Measurements from ENCODE around the gene RPL18A. TPM values are rescaled to one million over a fixed set of nuclear protein-coding genes. Genes with fewer than 3 reads are reported as not detected.

The RPL18A gene
- total RNA-seq, 1 donor from 2014 or later, result 860 TPM

- peak; percentile 57 for DNase-seq (ENCODE audit: missing footprints)
- intact Hi-C loops (cut with DNase I), result no loop called here
- ATAC-seq, result no peak
Observed at GRCh38 chr19:17862711-17863519, 3.2 kb downstream of the RPL18A start.

DNA sequence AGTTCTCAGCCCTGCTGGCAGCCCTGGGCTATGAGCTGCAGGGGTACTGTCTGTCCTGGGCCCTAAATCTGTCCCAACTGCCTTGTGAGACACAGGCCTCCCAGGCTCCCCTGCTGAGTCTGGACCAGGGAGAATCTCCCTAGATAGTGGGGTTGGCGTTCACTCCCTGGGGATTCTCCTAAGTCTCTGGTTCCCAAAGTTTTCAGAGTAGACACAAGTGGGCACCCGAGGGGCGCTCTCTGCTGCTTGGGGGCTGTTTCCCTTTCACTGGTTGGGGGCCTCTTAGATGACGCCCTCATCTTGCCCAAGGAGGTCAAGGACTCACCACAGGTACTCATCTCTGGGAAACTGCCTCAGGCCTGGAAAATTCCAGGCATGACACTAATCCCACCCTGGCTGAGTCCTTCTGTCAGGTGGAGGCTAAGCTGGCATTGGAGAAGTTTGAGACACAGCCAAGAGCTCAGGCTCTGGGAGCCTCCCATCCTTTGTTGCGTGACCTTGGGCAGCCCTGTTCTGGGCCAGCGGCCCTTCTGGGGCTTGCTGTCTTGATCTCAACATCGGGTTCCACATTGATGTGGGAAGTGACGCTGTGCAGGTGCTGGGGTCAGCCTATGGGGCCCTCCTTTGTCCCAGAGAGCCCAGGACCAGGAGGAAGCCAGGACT lies 3.9 kb downstream of the RPL18A start:
- intact Hi-C loops (cut with DNase I), result no loop called here
- DNase-seq (ENCODE audit: missing footprints) (peak; percentile 41), ATAC-seq (no peak)

DNA sequence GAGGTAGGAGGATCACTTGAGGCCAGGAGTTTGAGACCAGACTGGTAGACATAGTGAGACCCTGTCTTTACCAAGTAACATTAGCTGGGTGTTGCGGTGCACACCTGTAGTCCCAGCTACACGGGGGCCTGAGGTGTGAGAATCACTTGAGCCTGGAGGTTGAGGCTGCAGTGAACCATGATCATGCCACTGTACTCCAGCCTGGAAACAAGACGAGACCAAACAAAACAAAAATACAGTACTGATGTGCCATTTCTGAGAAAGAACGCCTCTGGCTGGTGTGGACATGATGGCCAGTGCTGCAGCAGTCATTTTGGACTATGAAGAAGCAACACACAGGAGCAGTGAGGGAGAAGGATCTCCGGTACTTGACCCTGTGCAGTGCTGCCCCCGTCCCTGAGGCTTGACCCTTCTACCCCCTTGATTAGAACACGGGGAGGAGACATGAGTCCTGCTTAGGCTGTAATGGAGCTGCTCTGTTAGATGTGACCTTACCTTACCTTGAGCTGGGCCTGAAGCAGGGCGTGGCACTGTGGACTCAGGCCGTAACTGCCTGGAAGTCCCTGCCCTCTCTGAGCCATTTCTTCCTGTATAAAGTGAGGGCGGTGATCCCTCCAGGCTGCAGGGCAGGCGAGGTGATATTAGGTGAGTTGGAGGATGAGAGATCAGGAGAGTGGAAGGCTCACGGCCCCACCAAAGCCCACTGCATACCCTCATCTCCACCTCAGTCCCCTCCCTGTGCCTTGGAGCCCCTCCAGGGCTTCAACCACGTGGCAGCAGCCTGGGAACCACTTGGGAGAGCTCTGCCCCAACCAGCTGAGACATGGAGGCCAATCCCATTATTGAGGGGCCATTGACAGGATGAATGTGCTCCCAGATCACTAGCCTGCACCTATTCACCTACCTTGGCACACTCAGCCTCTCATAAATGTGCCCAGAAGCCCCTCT lies 5.9 kb downstream of the RPL18A start:
- intact Hi-C loops (cut with DNase I), result no loop called here
- ATAC-seq (no peak), DNase-seq (ENCODE audit: missing footprints) (peak; percentile 30)

GRCh38 chr19:17866312-17866963 lies 6.7 kb downstream of the RPL18A start:
- intact Hi-C loops (cut with DNase I), result no loop called here
- no peak for DNase-seq (ENCODE audit: missing footprints)
- ATAC-seq, result no peak

GRCh38 chr19:17866964-17867486 lies 7.3 kb downstream of the RPL18A start:
- no peak for ATAC-seq
- DNase-seq (ENCODE audit: missing footprints), result peak; percentile 56
- intact Hi-C loops (cut with DNase I), result no loop called here

DNA sequence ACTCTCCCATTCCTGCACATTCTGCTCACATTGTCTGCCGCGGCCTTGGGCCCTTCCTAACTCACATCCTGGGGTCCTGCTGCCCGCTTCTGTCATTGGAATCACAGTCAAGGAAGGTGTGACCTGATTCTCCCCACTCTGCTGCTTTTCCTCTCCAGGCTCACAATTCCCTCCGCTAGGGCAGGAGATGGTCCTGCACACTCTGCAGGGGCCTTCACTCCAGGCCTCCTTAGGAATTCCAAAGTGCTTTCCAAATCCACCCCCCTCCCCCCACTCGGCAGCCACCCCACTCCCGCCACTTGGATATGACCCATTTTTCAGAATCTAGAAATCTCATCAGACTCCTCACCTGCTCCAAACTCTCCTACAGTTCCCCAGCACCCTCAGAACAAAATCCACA lies 9.0 kb downstream of the RPL18A start:
- DNase-seq (ENCODE audit: missing footprints), result peak; percentile 6
- intact Hi-C loops (cut with DNase I), result no loop called here
- no peak for ATAC-seq

GRCh38 chr19:17869114-17869608 lies 9.5 kb downstream of the RPL18A start:
- DNase-seq (ENCODE audit: missing footprints), result peak; percentile 2
- intact Hi-C loops (cut with DNase I), result no loop called here
- no peak for ATAC-seq

DNA sequence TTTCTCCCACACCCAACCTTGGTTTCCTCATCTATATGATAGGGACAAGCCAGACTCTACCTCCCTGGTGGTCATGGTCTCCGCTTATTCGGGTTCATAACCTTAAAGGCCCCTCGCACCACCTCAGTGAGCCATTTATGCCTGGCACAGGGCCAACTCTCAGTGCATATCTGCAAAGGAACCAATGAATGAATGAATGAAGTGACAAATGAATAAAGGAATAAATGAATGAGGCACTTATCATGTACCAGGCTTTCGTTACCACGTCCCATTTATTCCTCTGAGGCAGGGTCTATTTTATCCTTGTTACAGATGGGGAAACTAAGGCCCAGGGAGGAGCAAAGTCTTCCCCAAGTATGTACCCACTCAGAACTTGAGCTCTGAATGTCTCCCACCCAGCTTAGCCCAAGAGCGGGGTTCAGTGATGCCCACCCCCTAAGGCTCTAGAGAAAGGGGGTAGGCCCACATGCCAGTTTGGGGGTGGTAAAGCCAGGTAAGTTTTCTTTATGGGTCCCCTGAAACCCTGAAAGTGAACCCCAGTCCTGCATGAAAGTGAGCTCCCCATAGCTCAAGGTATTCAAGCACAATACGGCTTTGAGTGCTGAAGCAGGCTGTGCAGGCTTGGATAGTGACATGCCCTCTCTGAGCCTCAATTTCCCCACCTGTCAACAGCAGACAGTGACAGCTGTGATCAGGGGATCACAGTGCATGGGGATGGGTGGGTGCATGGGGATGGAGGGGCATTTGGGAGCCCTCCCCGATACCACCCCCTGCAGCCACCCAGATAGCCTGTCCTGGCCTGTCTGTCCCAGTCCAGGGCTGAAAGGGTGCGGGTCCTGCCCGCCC lies 11.5 kb downstream of the RPL18A start:
- intact Hi-C loops (cut with DNase I), result no loop called here
- DNase-seq (ENCODE audit: missing footprints) (peak; percentile 9), ATAC-seq (no peak)

DNA sequence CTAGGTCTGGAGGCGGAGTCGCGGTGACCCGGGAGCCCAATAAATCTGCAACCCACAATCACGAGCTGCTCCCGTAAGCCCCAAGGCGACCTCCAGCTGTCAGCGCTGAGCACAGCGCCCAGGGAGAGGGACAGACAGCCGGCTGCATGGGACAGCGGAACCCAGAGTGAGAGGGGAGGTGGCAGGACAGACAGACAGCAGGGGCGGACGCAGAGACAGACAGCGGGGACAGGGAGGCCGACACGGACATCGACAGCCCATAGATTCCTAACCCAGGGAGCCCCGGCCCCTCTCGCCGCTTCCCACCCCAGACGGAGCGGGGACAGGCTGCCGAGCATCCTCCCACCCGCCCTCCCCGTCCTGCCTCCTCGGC lies 12.2 kb downstream of the RPL18A start, which contains the start of gene SLC5A5:
Gene SLC5A5 (plus strand): TSS at position 68 of the 373 bp plus-strand sequence. CDS start 375 bp downstream, outside the sequence.
- peak; percentile 41 for DNase-seq (ENCODE audit: missing footprints)
- ATAC-seq, result no peak
- intact Hi-C loops (cut with DNase I), result no loop called here

DNA sequence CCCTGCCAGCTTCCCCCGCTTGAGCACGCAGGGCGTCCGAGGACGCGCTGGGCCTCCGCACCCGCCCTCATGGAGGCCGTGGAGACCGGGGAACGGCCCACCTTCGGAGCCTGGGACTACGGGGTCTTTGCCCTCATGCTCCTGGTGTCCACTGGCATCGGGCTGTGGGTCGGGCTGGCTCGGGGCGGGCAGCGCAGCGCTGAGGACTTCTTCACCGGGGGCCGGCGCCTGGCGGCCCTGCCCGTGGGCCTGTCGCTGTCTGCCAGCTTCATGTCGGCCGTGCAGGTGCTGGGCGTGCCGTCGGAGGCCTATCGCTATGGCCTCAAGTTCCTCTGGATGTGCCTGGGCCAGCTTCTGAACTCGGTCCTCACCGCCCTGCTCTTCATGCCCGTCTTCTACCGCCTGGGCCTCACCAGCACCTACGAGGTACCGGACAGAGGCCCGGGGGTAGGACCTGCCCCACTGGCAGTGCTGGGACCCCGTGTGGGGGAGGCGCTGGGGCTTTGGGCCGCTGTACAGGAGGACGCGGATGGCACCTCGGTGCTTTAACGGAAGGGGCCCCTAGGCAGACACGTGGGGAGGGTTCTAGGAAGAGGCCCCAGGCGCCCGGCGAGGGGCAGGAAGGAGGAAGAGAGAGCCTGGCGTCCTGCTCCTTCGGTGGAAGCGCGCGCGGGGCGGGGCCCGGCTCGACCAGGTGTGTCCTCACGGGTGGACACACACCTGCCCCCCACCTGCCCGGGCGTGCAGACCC lies 12.7 kb downstream of the RPL18A start:
- intact Hi-C loops (cut with DNase I), result no loop called here
- peak; percentile 67 for DNase-seq (ENCODE audit: missing footprints)

GRCh38 chr19:17873786-17874757 lies 14.4 kb downstream of the RPL18A start:
- intact Hi-C loops (cut with DNase I), result no loop called here
- DNase-seq (ENCODE audit: missing footprints), result peak; percentile 54

More for the DNA sequence above, 12.7 kb downstream of the RPL18A start:
- ATAC-seq, result no peak

GRCh38 chr19:17874758-17875135 lies 15.0 kb downstream of the RPL18A start:
- ATAC-seq, result no peak
- intact Hi-C loops (cut with DNase I), result no loop called here
- peak; percentile 32 for DNase-seq (ENCODE audit: missing footprints)

More at GRCh38 chr19:17873786-17874757, 14.4 kb downstream of the RPL18A start:
- no peak for ATAC-seq

DNA sequence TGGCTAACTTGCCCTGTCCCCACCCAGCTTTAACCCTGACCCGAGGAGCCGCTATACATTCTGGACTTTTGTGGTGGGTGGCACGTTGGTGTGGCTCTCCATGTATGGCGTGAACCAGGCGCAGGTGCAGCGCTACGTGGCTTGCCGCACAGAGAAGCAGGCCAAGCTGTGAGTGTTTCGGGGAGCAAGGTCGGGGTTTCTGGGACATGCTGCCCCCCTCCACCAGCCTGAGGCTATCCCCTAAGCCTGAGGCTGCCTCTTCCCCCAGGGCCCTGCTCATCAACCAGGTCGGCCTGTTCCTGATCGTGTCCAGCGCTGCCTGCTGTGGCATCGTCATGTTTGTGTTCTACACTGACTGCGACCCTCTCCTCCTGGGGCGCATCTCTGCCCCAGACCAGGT lies 18.0 kb downstream of the RPL18A start:
- peak; percentile 58 for DNase-seq (ENCODE audit: missing footprints)
- no peak for ATAC-seq
- intact Hi-C loops (cut with DNase I), result no loop called here

DNA sequence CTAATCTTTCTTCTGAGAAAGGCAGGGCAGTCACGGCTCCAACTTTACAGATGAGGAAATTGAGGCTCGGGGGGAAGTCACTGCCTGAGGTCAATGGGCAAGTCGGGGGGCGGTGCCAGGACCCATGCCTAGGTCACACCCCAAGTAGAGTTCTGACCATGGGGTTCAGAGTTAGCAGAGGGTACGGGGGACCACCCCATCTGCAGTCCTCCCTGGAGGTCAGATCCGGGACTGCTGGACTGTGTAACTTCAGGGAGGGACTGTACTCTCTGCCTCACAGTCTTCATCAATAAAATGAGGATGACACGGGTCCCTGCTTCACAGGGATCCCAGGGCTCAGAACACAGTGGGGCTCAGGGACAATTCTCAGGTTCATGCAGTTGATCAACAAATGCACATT lies 19.8 kb downstream of the RPL18A start:
- ATAC-seq, result no peak
- DNase-seq (ENCODE audit: missing footprints), result peak; percentile 7
- intact Hi-C loops (cut with DNase I), result no loop called here

DNA sequence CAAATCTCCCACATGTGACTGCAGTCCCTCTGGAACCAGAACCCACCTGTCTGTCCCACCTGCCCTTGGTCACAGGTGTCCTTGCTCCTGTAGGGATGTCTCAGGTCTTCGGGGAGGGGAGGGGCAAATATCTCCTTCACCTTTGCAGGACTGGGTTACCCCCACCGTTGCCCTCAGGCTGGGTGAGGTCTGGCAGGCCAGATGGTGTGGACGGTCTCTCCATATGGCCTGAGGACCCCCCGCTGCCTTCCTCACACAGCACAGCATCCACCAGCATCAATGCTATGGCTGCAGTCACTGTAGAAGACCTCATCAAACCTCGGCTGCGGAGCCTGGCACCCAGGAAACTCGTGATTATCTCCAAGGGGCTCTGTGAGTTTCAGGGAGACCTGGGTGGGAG lies 22.0 kb downstream of the RPL18A start:
- intact Hi-C loops (cut with DNase I), result no loop called here
- DNase-seq (ENCODE audit: missing footprints) (peak; percentile 22), ATAC-seq (no peak)
